Pancreas (tissue), 10 donors: ENCODE measurements around the gene MAP6D1. TPM values are rescaled to one million over a fixed set of nuclear protein-coding genes. Genes with fewer than 3 reads are reported as not detected.
A peak's percentile ranks its signal among the peaks of the same experiment; 100 is the strongest.

ENCODE experiments used
- ATAC-seq, 4 donors: fragments of 200-7000 bp; cut with Tn5 transposase; one replicate each; pipeline versions ENCODE4 v1.8.0 to v1.9.1; 2020; ENCODE audit warnings: mild to moderate bottlenecking in 4 of 4, moderate library complexity in 4 of 4
- DNase-seq, 6 donors: peaks; one replicate each; pipeline ENCODE4 v3.0.0-alpha.2; 2020
- FAIRE-seq: peaks from 2 replicates; lab custom pipeline; 2012; peaks lifted over from hg19 to GRCh38; lab: Jason Lieb, UNC
- H3K27ac ChIP-seq, 4 donors: fragments of 200-600 bp; sonication (generic); 1 replicate in 3 of 4; 2 replicates in 1 of 4; pipeline versions ENCODE4 v1.5.0 to v1.8.0; 2020
- H3K27me3 ChIP-seq, 4 donors: fragments of 200-600 bp; one replicate each; pipeline ENCODE4 v1.8.0; 2021
- H3K36me3 ChIP-seq, 3 donors: fragments of 200-600 bp; sonication (generic) in 1 of 3; one replicate each; pipeline versions ENCODE4 v1.5.0 to v1.8.0; 2020 to 2021
- H3K4me1 ChIP-seq, 3 donors: fragments of 200-600 bp; one replicate each; pipeline ENCODE4 v1.8.0; 2021
- H3K4me3 ChIP-seq, 4 donors: fragments of 200-600 bp; sonication (generic) in 2 of 4; one replicate each; pipeline versions ENCODE4 v1.5.0 to v1.8.0; 2020 to 2021
- H3K9me3 ChIP-seq, 4 donors: fragments of 200-600 bp; one replicate each; pipeline ENCODE4 v1.8.0; 2021
- CTCF ChIP-seq, 4 donors: fragments of 200-600 bp; sonication (generic) in 3 of 4; IDR thresholded peaks; one replicate each; pipeline versions ENCODE4 v1.5.0 to v1.8.0; 2021; ENCODE audit warnings: antibody characterized with exemption in 4 of 4
- WGBS, 2 donors: extraction: QIAGEN DNeasy Blood & Tissue Kit; methylation state at CpG; one replicate each; pipeline ENCODE4 v1.1.7; 2013; 5-methylcytosine and 5-hydroxymethylcytosine counted together
- intact Hi-C, 3 donors: fragments of 100-400 bp; cut with DNase I; formaldehyde crosslinking; loops; one replicate each; pipeline versions ENCODE4 v1.11.1 to v1.14.2; 2022
- polyA plus RNA-seq, 2 donors: library from polyadenylated mRNA; stranded (reverse); fragments of 200-250 nt; gene quantifications; one replicate each; pipeline ENCODE4 v1.2.3, GENCODE V29; 2013
- total RNA-seq, 6 donors: library from RNA; stranded (reverse); fragmentation: NEBNext Ultra II Directional in 4 of 6; extraction: Animal tissue kit (Norgen Biotek cat#: 25700) in 4 of 6; gene quantifications; one replicate each; pipeline versions ENCODE4 v1.2.1 to v1.2.4, GENCODE V29; 2021 to 2023
- donor health status: healthy with polysubstance abuse.
- donor health status: DM: no; HTN: no; CAD: no; lungs with moderate emphysema.
- donor health status: DM: no; HTN: no; CAD: no.
- donor health status: control.
- donor health status: control.
- donor health status: Bipolar disorder and iron deficiency.
- donor health status: DM: yes; HTN: yes; CAD: no.
- donor health status: DM: no; HTN: no; CAD: no.
- donor health status: DM: no; HTN: no; CAD: no.
- donor health status: DM: yes; HTN: yes; CAD: no.

MAP6D1 gene
- total and polyA plus RNA-seq, 8 donors = 1.4 to 6.3 (median 3.5) TPM

DNA sequence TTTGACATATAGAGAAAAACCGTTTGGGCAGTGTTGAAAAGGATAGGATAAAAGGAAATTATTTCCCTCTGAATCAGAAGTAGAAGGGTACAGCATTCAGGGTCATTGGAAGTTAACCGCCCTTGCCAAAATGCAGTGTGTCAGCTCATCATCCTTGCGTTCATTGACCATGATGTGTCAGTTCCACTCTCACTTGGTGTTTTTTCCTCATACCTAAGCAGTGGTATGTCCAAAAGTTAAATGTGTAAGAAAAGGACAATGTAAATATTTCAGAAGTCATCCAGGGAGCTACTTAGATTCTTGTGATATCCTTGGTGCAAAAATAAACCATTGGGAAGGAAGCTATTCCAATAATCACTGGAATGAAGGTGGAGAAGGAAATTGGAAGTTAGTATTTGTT is 50.7 kb downstream of the MAP6D1 start:
- no peak for DNase-seq
- no peak overlapping the region for H3K27ac ChIP-seq
- no peak for FAIRE-seq
- no peaks in the 10 kb centered on the region for H3K9me3 ChIP-seq
- TF ChIP-seq CTCF (IDR thresholded peaks at IDR 0.05) = no peak
- intact Hi-C loops = no loop called here
- no peaks in the 10 kb centered on the region for H3K27me3 ChIP-seq
- peaks cover 4 to 22% (median 8%) of the 10 kb centered on the region in 3 donors for H3K36me3 ChIP-seq
- no peaks in the 10 kb centered on the region for H3K4me1 ChIP-seq
- H3K4me3 ChIP-seq = no peak overlapping the region
- WGBS, 2 donors = 75 to 80% methylated on average over 3 of the region's 3 CpGs
- ATAC-seq = no peak

- Histone ChIP-seq H3K27ac (no peak overlapping the region), H3K4me1 (no peaks in the 10 kb centered on the region), H3K9me3 (no peaks in the 10 kb centered on the region), H3K4me3 (no peak overlapping the region), H3K27me3 (no peaks in the 10 kb centered on the region), H3K36me3 (no peaks in the 10 kb centered on the region)
- DNase-seq (no peak), ATAC-seq (no peak), FAIRE-seq (no peak)
- no peak for TF ChIP-seq CTCF (IDR thresholded peaks at IDR 0.05)
- intact Hi-C loops = loop anchor here in 2 of 3 donors (10.0 kb wide), 2 partner anchors 285 to 295 kb away; no protein-coding TSS in a partner anchor
- 94 to 96% methylated on average over 9 of the region's 9 CpGs for WGBS, 2 donors
Measured at GRCh38 chr3:183769453-183769852, 55.9 kb downstream of the MAP6D1 start.

GRCh38 chr3:183768114-183768513 is 57.3 kb downstream of the MAP6D1 start:
- Histone ChIP-seq H3K27me3 (no peaks in the 10 kb centered on the region), H3K4me3 (no peak overlapping the region), H3K9me3 (no peaks in the 10 kb centered on the region), H3K4me1 (no peaks in the 10 kb centered on the region), H3K36me3 (peaks cover 0 to 3% (median 0%) of the 10 kb centered on the region in 3 donors), H3K27ac (no peak overlapping the region)
- no peak for DNase-seq
- ATAC-seq = no peak
- TF ChIP-seq CTCF (IDR thresholded peaks at IDR 0.05) = no peak
- intact Hi-C loops = loop anchor here in 2 of 3 donors (10.0 kb wide), 2 partner anchors 283 to 293 kb away; no protein-coding TSS in a partner anchor
- FAIRE-seq = no peak
- 87 to 89% methylated on average over 8 of the region's 8 CpGs for WGBS, 2 donors

DNA sequence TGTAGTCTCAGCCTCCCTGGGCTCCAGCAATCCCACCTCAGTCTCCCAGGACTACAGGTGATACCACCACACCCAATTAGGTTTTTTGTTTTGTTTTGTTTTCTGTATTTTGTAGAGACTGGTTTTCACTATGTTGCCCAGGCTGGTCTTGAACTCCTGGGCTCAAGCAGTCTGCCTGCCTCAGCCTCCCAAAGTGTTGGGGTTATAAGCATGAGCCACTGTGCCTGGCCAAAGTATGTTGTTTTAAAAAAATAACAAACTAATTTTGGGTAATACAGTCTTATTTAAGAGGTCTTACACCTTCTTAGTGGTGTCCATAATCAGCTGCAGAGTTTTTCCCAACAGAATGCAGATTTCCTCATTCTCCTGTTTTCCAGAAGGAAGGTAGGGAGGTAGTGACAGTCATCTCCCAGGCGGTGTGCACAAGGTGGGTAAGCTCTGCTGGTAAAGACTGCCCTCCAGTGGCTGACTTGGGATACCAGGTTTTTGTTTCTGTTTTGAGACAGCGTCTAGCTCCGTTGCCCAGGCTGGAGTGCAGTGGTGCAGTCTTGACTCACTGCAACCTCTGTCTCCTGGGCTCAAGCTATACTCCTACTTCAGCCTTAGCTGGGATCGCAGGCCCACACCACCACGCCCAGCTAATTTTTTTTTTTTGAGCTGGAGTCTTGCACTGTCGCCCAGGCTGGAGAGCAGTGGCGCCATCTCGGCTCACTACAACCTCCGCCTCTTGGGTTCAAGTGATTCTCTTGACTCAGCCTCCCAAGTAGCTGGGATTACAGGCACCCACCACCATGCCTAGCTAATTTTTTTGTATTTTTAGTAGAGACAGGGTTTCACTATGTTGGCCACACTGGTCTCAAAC is 58.4 kb downstream of the MAP6D1 start:
- 58 to 62% methylated on average over 9 of the region's 9 CpGs for WGBS, 2 donors
- no peaks in the 10 kb centered on the region for H3K27me3 ChIP-seq
- TF ChIP-seq CTCF (IDR thresholded peaks at IDR 0.05) = peak; percentile 54 to 81 (median 67)
- DNase-seq = peak in 5 of 6 donors; percentile 65 to 83 (median 67)
- no peaks in the 10 kb centered on the region for H3K9me3 ChIP-seq
- H3K36me3 ChIP-seq = peaks cover 0 to 5% (median 3%) of the 10 kb centered on the region in 3 donors
- no peak overlapping the region for H3K4me3 ChIP-seq
- no peak overlapping the region for H3K27ac ChIP-seq
- no peaks in the 10 kb centered on the region for H3K4me1 ChIP-seq
- no peak for FAIRE-seq
- intact Hi-C loops = loop anchor here in 2 of 3 donors (10.0 kb wide), 2 partner anchors 282 to 292 kb away; no protein-coding TSS in a partner anchor
- peak; percentile 94 to 100 (median 98) for ATAC-seq
